ENCODE measurements around the gene SMIM26.

GRCh38 chr20:18577942-18578341 lies 10.7 kb downstream of the SMIM26 start:
- TF ChIP-seq CTCF (IDR thresholded peaks at IDR 0.05; ENCODE audit: low read length) (no peak), EZH2 (IDR thresholded peaks at IDR 0.05; ENCODE audit: borderline replicate concordance, low read length) (no peak)
